Peyer's patch (tissue), 4 donors: Measurements from ENCODE around the gene BRAT1. TPM values are rescaled to one million over a fixed set of nuclear protein-coding genes. Genes with fewer than 3 reads are reported as not detected.

Experiments
- DNase-seq, 3 donors: peaks; one replicate each; pipeline ENCODE4 v3.0.0-alpha.2; 2017 to 2019
- H3K27ac ChIP-seq, 4 donors: fragments of 200-600 bp; sonication (generic); one replicate each; pipeline ENCODE4 v1.5.1; 2016 to 2019
- H3K27me3 ChIP-seq, 2 donors: fragments of 200-600 bp; sonication (generic); one replicate each; pipeline ENCODE4 v1.5.1; 2019
- H3K36me3 ChIP-seq, 3 donors: fragments of 200-600 bp; sonication (generic); one replicate each; pipeline ENCODE4 v1.5.1; 2016 to 2019
- H3K4me1 ChIP-seq, 4 donors: fragments of 200-600 bp; sonication (generic); one replicate each; pipeline ENCODE4 v1.5.1; 2016 to 2019
- H3K4me3 ChIP-seq, 4 donors: fragments of 200-600 bp; sonication (generic); 1 replicate in 3 of 4; 2 replicates in 1 of 4; pipeline ENCODE4 v1.5.1; 2016 to 2019; ENCODE audit warnings: mild to moderate bottlenecking in 1 of 4
- H3K9me3 ChIP-seq, 4 donors: fragments of 200-600 bp; sonication (generic); one replicate each; pipeline ENCODE4 v1.5.1; 2016 to 2019; ENCODE audit warnings: mild to moderate bottlenecking in 1 of 4
- POLR2A ChIP-seq, 2 donors: fragments of 450-650 bp; IDR thresholded peaks; one replicate each; pipeline ENCODE4 v1.5.1; 2017; ENCODE audit warnings: antibody characterized with exemption in 2 of 2, mild to moderate bottlenecking in 2 of 2, moderate library complexity in 2 of 2
- total RNA-seq, 4 donors: library from RNA; depleted of rRNA; stranded (reverse); fragments of >200 nt; gene quantifications; one replicate each; pipeline ENCODE4 v1.1.0, GENCODE V29; 2016
- TF ChIP-seq, protein P1 (sequence below), 6 experiments: fragments of 450-650 bp in 4 of 6; fragments of 200-600 bp in 2 of 6; sonication (generic) in 1 of 6; IDR thresholded peaks; one replicate each; pipeline ENCODE4 v1.5.1; 2017 to 2019; ENCODE audit warnings: antibody characterized with exemption in 6 of 6, mild to moderate bottlenecking in 3 of 6, moderate library complexity in 1 of 6

Gene BRAT1
- total RNA-seq, 4 donors from 2014 or later: 43.3 to 73.3 (median 54.1) TPM

DNA sequence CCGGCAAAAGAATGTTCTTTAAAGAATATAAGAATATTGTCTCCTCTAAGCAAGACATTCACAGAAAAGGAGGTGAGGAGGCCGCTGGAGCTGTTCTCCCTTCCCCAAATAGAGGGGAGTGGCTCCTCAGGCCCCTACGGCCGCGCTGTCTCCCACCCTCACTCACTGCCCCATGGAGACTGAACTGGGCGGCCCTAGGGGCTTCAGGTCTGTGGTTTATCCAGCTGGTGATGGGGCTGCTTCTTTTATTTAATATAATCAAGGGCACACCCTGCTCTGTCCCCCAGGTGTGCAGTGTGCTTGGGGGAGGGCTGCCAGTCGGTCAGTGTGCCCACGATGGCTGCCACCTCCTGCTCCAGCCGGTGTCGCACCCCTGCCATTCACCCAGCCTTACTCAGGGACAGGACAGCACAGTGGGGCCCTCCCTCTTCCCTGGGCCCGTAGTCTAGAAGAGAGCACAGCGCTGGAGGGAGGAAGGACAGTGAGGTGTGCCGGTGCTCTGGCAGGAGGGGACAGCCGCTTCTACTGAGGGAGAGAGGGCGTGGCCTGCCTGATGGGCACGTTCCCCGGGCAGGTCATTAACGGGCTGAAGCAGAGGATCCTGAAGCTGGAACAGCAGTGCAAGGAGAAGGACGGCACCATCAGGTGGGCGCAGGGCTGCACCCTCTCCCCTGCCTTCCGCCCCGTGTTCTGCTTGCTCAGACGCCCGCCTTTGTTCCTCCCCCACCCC, 26.8 kb upstream of the BRAT1 start:
- Histone ChIP-seq H3K9me3 (no peaks in the 10 kb centered on the region), H3K27me3 (no peaks in the 10 kb centered on the region), H3K27ac (no peak overlapping the region), H3K4me1 (no peaks in the 10 kb centered on the region), H3K36me3 (peaks cover 0 to 41% (median 0%) of the 10 kb centered on the region in 3 donors), H3K4me3 (no peak overlapping the region)
- no peak for TF ChIP-seq POLR2A (IDR thresholded peaks at IDR 0.05)
- TF ChIP-seq, protein P1, sequence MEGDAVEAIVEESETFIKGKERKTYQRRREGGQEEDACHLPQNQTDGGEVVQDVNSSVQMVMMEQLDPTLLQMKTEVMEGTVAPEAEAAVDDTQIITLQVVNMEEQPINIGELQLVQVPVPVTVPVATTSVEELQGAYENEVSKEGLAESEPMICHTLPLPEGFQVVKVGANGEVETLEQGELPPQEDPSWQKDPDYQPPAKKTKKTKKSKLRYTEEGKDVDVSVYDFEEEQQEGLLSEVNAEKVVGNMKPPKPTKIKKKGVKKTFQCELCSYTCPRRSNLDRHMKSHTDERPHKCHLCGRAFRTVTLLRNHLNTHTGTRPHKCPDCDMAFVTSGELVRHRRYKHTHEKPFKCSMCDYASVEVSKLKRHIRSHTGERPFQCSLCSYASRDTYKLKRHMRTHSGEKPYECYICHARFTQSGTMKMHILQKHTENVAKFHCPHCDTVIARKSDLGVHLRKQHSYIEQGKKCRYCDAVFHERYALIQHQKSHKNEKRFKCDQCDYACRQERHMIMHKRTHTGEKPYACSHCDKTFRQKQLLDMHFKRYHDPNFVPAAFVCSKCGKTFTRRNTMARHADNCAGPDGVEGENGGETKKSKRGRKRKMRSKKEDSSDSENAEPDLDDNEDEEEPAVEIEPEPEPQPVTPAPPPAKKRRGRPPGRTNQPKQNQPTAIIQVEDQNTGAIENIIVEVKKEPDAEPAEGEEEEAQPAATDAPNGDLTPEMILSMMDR (IDR thresholded peaks at IDR 0.05): no peak
- no peak for DNase-seq

DNA sequence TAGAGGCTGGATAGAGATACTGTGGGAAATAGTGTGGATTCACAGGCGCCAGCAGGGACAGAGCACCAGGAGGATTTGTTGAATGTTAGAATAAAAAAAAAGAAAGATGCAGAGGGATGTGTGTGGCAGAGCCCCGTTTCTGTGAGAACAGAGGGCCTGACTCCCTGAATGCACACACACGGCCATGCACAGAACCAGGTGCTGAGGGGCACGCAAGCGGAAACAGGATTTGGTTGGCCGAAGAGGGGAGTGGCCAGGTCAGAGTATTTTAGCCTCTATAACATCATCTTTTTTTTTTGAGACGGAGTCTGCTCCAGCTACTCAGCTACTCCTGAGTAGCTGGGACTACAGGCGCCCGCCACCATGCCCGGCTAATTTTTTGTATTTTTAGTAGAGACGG, 25.3 kb upstream of the BRAT1 start:
- DNase-seq: no peak
- Histone ChIP-seq H3K36me3 (peaks cover 0 to 36% (median 0%) of the 10 kb centered on the region in 3 donors), H3K27ac (no peak overlapping the region), H3K27me3 (no peaks in the 10 kb centered on the region), H3K4me1 (no peaks in the 10 kb centered on the region), H3K9me3 (no peaks in the 10 kb centered on the region), H3K4me3 (no peak overlapping the region)
- TF ChIP-seq POLR2A (IDR thresholded peaks at IDR 0.05): no peak
- TF ChIP-seq, protein P1 (IDR thresholded peaks at IDR 0.05): no peak

DNA sequence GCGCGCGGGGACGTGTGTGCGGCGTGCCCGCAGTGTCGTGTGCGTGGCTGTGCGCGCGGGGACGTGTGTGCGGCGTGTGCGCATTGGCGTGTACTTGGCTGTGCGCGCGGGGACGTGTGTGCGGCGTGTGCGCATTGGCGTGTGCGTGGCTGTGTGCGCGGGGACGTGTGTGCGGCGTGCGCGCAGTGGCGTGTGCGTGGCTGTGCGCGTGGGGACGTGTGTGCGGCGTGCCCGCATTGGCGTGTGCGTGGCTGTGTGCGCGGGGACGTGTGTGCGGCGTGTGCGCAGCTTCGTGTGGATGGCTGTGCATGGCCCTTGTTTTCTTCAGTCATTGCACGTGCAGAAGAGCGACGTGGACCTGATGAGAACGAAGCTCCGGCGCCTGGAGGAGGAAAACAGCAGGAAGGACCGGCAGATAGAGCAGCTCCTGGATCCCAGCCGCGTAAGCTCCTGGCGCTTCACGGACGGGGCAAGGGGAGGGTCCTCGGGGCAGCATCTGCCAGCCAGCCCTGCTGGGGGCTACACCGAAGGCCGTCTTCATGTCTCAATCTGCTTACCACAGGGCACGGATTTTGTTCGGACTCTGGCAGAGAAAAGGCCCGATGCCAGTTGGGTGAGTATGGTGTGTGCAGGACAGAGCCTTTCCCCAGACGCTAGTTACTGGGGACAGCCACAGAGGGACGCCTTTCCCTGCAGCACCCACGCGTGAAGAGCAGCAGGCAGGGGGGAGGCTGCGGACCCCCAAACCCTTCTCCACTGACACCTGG, 22.8 kb upstream of the BRAT1 start:
- no peak overlapping the region for H3K4me3 ChIP-seq
- DNase-seq: no peak
- H3K4me1 ChIP-seq: no peaks in the 10 kb centered on the region
- H3K27ac ChIP-seq: no peak overlapping the region
- no peaks in the 10 kb centered on the region for H3K9me3 ChIP-seq
- TF ChIP-seq, protein P1 (IDR thresholded peaks at IDR 0.05): no peak
- TF ChIP-seq POLR2A (IDR thresholded peaks at IDR 0.05): no peak
- H3K27me3 ChIP-seq: no peaks in the 10 kb centered on the region
- peaks cover 0 to 44% (median 0%) of the 10 kb centered on the region in 3 donors for H3K36me3 ChIP-seq

DNA sequence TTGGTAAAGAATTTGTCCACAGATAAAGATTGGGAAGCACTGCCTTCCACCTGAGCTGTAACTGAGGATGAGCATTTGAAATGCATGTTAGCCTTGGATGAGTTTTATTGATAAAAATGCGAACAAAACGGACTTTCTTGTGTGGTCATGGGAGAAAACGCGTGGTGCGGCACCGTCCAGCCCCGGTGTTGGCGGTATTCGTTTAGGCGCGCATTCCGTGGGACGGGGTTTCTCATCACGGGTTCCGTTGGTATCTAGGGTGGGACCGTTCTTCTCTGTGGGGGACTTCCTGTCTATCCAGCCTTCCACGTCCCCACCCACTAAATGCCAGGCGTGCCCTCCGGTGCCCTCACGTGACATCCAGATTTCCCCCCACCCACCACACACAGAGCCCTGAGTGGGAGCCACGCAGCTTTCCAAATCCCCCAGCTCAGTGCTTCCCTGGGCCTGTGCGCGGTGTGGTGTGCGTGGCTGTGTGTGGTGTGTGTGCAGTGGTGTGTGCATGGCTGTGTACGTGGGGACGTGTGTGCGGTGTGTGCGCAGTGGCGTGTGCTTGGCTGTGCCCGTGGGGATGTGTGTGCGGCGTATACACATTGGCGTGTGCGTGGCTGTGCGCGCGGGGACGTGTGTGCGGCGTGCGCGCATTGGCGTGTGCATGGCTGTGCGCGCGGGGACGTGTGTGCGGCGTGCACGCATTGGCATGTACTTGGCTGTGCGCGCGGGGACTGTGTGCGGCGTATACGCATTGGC, 21.6 kb upstream of the BRAT1 start:
- no peaks in the 10 kb centered on the region for H3K9me3 ChIP-seq
- no peak overlapping the region for H3K4me3 ChIP-seq
- no peak for DNase-seq
- no peak overlapping the region for H3K27ac ChIP-seq
- TF ChIP-seq POLR2A (IDR thresholded peaks at IDR 0.05): no peak
- TF ChIP-seq, protein P1 (IDR thresholded peaks at IDR 0.05): no peak
- H3K36me3 ChIP-seq: peaks cover 0 to 43% (median 0%) of the 10 kb centered on the region in 3 donors
- no peaks in the 10 kb centered on the region for H3K27me3 ChIP-seq
- peaks cover 0 to 9% (median 0%) of the 10 kb centered on the region in 4 donors for H3K4me1 ChIP-seq

DNA sequence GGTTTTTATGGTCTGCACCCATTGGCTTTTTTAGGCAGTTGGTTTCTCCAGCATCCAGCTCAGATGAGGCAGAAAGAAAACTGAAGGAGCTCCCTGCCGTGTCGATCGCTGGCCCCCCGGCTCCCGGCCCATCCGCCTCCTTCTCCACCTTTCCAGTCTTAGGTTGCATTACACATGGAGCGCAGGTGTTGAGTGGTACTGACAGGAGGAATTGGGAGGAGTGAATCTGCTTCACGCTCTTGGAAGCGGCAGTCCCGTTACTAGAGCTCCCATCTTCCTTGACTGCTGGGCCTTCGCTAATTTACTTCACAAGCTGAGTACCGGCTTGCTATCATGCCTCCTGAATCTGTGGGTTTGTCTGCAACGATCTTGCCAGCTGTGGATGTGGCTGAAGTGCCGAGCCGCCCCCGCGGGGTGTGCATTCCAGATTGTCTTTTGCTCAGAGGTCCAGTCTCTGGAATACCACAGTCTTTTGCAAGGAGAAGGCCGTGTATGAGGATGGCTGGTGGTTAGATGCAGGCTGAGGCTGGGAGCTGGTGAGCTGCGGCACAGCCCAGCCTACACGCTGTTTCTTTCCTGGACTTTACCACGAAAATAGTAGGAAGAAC, 20.5 kb upstream of the BRAT1 start:
- Histone ChIP-seq H3K4me1 (peaks cover 0 to 9% (median 0%) of the 10 kb centered on the region in 4 donors), H3K27me3 (no peaks in the 10 kb centered on the region), H3K4me3 (no peak overlapping the region), H3K27ac (no peak overlapping the region), H3K9me3 (no peaks in the 10 kb centered on the region), H3K36me3 (peaks cover 0 to 42% (median 0%) of the 10 kb centered on the region in 3 donors)
- no peak for DNase-seq
- no peak for TF ChIP-seq POLR2A (IDR thresholded peaks at IDR 0.05)
- TF ChIP-seq, protein P1 (IDR thresholded peaks at IDR 0.05): no peak
